Measurements from ENCODE around the gene TCTN2.

TCTN2 gene

DNA sequence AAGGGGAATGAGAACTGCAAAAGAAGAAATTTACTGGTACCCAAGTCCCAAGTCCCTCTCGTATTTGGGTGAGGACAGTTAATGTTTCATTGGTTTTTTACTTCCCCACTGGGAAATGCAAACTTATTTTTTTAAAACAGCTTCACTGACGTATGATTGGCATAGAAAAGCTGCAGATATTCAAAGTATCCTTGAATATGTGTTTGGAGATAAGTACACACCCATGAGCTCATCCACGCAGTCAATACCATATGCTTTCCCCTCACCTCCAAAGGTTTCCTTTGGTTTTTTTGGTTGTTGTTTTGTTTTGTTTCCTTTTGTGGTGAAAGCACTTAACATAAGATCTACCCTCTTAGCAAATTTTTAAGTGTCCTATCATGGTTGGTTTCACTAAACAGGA, 13.1 kb downstream of the TCTN2 start:
- in situ Hi-C loops (cut with MboI; ENCODE audit: low sequenced_read_pairs), result no loop called here

- in situ Hi-C loops (cut with MboI; ENCODE audit: low sequenced_read_pairs), result no loop called here
These were observed 15.8 kb downstream of the TCTN2 start for GRCh38 chr12:123686636-123687190.

- in situ Hi-C loops (cut with MboI; ENCODE audit: low sequenced_read_pairs), result no loop called here
These were observed 19.4 kb downstream of the TCTN2 start for GRCh38 chr12:123690191-123690840.

DNA sequence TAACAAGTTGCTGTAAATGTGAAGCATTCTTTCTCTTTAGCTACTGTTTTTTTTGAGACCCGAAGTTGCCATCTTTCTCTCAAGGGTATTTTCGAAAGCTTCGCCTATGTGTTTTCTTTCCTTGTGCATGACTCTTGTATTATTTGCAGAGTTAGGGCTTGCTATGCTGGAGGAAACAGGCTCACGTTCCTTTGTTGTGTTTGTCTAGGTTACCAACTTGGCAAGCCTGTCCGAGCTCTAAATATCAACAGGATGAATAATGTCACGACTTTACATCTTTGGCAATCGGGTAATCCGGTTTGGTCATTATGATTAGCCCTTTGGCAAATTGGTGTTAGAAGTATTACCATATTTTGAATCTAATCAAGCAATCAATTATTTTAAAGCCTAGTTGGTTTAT, 25.3 kb downstream of the TCTN2 start:
- in situ Hi-C loops (cut with MboI; ENCODE audit: low sequenced_read_pairs), result no loop called here

GRCh38 chr12:123696646-123697045, 25.7 kb downstream of the TCTN2 start:
- in situ Hi-C loops (cut with MboI; ENCODE audit: low sequenced_read_pairs), result no loop called here

GRCh38 chr12:123705935-123706334, 35.0 kb downstream of the TCTN2 start:
- in situ Hi-C loops (cut with MboI; ENCODE audit: low sequenced_read_pairs), result no loop called here

DNA sequence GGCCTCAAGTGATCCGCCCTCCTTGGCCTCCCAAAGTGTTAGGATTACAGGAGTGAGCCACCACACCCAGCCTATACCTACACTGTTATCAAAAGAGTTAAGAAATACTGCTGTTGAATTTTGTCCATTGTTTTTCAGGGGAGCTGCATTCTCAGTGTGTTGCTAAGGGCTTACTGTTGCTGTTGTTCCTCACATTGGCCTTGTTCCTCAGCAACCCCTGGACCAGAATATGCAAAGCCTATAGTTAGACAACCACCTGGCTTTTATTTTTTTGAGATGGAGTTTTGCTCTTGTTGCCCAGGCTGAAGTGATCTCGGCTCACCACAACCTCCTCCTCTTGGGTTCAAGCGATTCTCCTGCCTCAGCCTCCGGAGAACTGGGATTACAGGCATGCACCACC, 36.6 kb downstream of the TCTN2 start:
- in situ Hi-C loops (cut with MboI; ENCODE audit: low sequenced_read_pairs), result no loop called here

DNA sequence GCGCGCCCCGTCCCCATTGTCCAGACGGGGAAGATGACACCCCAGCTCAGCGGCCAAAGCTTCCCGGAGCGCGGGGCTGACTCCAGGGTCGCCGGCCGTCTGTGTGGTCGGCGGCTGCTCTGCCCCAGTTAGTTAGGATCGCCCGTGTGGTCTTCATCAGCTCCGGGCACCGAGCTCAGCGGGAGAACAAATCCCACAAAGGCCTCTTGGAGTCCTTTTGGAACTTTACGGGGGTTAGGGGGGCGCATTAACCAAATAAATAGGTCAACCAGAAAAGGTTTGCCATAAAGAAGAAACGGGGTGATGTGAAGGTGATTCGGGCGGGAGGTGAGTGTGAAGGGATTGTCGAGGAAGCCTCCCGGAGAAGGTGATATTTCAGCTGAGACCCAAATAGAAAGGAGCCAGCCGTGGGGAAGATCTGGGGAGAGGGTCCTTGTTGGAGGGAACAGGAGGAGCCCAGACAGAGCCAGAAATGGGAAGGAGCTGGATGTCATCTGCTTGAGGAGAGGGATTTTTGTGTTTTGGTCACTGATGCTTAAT, 41.9 kb downstream of the TCTN2 start:
- in situ Hi-C loops (cut with MboI; ENCODE audit: low sequenced_read_pairs), result no loop called here

DNA sequence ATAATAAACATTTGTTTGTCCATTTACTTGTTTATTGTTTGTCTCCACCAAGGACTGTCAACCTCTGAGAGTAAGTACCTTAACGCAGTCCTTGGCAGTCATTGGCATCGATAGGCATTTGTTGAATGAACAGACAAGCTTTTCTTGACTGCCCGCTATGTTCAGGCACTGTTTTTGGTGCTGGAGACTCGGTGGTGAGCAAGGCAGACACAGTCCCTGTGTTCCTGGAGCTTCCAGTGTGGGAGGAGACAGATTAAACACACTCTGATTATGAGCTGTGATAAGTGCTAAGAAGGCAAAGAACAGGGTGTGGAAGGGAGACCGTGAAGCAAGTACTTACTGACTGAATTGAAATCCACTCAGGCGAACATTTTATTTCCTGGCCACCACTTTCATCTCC, 42.5 kb downstream of the TCTN2 start:
- in situ Hi-C loops (cut with MboI; ENCODE audit: low sequenced_read_pairs), result no loop called here

GRCh38 chr12:123713823-123714585, 43.1 kb downstream of the TCTN2 start:
- in situ Hi-C loops (cut with MboI; ENCODE audit: low sequenced_read_pairs), result no loop called here

- in situ Hi-C loops (cut with MboI; ENCODE audit: low sequenced_read_pairs), result no loop called here
These were observed 44.3 kb downstream of the TCTN2 start for GRCh38 chr12:123715195-123715594.

- in situ Hi-C loops (cut with MboI; ENCODE audit: low sequenced_read_pairs), result no loop called here
These were observed 46.4 kb downstream of the TCTN2 start for GRCh38 chr12:123717350-123717749.

DNA sequence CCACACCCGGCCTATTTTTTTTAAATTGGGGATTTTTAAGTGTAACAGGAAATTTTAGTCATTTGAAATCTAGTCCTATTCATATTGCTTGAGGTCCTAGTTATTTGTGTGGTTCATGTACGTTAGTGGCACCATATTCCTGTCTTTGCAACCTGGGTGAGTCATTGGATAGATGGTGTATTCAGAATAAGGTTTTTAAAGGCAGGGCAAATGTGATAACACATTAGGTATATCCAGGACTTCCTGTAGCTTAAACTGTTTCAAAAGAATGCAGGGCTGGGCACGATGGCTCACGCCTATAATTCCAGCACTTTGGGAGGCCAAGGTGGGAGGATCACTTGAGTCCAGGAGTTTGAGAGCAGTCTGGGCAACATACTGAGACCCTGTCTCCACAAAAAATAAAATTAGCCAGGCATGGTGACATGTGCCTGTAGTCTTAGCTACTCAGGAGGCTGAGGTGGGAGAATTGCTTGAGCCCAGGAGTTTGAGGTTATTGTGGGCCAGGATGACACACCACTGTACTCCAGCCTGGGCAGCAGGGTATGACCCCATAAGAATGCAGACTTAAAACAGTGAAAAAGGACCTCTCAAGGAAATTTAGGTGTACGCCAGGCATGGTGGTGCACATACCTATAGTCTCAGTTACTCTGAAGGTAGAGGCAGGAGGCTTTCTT, 49.4 kb downstream of the TCTN2 start:
- in situ Hi-C loops (cut with MboI; ENCODE audit: low sequenced_read_pairs), result no loop called here

DNA sequence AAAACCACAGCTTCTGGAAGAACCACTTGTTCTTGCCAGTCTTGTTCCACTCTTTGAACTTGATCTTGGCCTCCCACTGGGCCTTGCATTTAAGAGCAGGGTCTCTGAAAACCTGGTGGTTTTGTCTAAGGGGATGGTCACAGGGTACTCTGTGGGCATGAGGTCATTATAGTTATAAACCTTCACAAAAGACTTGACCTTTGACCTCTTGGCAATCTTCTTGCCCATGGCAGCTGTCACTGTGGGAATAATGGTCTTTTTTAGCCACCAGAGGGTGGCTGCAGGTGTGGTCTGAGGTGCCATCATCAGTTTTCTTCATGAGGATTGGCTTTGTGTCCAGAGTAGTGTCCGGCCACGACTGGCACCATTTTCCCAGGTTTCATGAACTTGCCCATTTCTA, 50.3 kb downstream of the TCTN2 start:
- in situ Hi-C loops (cut with MboI; ENCODE audit: low sequenced_read_pairs), result no loop called here

DNA sequence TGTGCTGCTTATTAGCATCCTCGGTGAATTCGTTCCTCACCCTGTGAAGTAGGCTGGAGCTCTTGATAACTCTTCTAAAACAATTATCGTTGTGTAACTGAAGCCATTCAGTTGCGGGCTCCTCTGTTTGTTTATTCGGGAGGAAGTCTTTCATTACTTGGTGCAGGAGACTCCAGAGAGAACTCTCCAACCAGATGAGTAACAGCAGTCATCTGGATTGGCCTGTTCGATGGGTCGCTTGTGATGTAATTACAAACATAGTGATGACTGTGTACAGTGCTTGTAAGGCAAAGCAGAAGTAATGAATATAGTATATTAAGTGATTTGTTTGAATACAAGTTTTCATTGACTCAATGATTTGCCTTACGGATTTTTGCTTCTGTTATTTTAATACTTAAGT, 52.1 kb downstream of the TCTN2 start:
- in situ Hi-C loops (cut with MboI; ENCODE audit: low sequenced_read_pairs), result no loop called here

GRCh38 chr12:123723765-123724164, 52.9 kb downstream of the TCTN2 start:
- in situ Hi-C loops (cut with MboI; ENCODE audit: low sequenced_read_pairs), result no loop called here

GRCh38 chr12:123726244-123726643, 55.3 kb downstream of the TCTN2 start:
- in situ Hi-C loops (cut with MboI; ENCODE audit: low sequenced_read_pairs), result no loop called here

GRCh38 chr12:123726962-123727361, 56.0 kb downstream of the TCTN2 start:
- in situ Hi-C loops (cut with MboI; ENCODE audit: low sequenced_read_pairs), result no loop called here

DNA sequence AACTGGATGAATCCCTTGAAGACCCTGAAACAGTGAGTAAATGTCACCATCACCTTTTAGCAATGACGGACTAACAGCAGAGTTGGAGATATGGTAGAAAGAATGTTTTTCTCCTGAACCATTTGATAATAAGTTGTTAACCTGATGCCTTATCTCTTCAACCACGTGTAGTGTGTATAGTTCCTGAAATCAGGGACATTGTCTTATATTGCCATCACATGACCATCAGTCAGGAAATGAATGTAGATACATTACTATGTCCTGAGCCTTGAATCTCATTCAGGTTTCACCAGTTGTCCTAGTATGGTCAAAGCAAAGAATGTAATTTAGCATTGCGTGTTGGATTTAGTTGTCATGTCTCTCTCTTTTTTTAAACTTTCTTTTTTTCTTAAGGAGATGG, 57.0 kb downstream of the TCTN2 start:
- in situ Hi-C loops (cut with MboI; ENCODE audit: low sequenced_read_pairs), result no loop called here

GRCh38 chr12:123731596-123731995, 60.7 kb downstream of the TCTN2 start:
- in situ Hi-C loops (cut with MboI; ENCODE audit: low sequenced_read_pairs), result no loop called here

GRCh38 chr12:123732251-123732650, 61.3 kb downstream of the TCTN2 start:
- in situ Hi-C loops (cut with MboI; ENCODE audit: low sequenced_read_pairs), result no loop called here

GRCh38 chr12:123733229-123733628, 62.3 kb downstream of the TCTN2 start:
- in situ Hi-C loops (cut with MboI; ENCODE audit: low sequenced_read_pairs), result no loop called here
